ENCODE measurements around the gene XDH.

The XDH gene

DNA sequence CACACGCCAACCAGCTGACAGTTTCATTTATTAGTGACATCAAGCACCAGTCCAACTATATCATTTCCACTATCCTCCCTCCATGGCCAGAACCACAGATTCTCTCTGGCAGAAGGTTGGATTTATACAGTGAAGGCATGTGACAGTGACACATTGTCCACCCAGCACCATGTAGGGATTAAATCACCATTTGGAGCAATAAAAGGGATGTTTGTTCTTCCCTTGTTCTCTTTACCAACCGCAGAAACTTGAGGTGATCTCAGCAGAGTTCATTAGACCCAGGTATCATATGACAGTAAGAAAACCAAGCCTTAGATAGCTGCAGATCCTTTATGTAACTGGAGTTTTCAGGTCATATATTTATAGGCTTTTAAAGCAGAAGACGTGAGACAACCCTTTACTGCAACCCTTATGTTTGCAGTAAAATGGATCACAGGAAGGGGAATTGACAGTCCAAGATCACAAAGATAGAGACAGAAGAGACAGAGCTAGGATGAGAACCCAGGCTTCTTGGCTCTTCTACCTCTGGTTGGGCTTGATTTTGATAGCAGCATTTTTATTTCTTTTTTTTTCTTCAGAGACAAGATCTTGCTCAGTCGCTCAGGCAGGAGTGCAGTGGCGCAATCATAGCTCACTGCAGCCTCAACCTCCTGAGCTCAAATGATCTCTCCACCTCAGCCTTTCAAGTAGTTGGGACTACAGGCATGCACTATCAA, 80.1 kb downstream of the XDH start:
- in situ Hi-C loops (cut with HindIII; ENCODE audit: low sequenced_read_pairs) = no loop called here
- TF ChIP-seq, protein P1, sequence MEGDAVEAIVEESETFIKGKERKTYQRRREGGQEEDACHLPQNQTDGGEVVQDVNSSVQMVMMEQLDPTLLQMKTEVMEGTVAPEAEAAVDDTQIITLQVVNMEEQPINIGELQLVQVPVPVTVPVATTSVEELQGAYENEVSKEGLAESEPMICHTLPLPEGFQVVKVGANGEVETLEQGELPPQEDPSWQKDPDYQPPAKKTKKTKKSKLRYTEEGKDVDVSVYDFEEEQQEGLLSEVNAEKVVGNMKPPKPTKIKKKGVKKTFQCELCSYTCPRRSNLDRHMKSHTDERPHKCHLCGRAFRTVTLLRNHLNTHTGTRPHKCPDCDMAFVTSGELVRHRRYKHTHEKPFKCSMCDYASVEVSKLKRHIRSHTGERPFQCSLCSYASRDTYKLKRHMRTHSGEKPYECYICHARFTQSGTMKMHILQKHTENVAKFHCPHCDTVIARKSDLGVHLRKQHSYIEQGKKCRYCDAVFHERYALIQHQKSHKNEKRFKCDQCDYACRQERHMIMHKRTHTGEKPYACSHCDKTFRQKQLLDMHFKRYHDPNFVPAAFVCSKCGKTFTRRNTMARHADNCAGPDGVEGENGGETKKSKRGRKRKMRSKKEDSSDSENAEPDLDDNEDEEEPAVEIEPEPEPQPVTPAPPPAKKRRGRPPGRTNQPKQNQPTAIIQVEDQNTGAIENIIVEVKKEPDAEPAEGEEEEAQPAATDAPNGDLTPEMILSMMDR (IDR thresholded peaks at IDR 0.05; ENCODE audit: low read depth, low read length, missing control alignments) = no peak
- no peak overlapping the region for H3K4me3 ChIP-seq (ENCODE audit: low read depth, low read length)
- DNase-seq (ENCODE audit: low read depth) = no peak

DNA sequence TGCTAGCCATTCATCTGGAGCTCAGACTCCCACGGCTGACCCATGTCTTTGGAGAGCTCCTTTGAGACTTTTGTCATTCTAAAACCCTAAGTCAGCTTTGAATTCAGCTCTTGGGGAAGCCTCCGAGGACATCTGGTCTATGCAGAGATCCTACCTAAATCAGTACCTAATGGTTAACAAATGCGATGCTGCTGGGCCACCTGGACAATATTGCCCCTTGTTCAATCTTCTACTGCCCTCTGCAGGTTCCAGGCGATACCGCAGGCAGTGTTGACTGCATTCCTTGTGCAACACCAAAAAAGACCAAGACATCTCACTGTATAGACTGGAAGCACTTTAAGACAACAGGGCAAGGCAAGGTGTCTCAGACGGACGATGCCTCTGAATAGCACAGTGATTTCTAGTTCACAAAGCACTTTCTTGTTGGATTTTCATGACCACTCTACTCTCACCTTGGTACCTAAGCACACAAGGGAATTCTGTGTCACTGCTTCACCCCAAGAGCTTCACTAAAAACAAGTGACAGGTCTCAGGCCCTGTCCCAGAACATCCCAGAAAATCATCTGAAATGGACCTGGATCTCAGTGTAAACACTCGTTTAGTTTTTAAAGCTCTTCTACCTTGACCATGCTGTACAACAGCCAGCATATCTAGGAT, 80.9 kb downstream of the XDH start:
- TF ChIP-seq, protein P1 (IDR thresholded peaks at IDR 0.05; ENCODE audit: low read depth, low read length, missing control alignments) = peak; percentile 97
- in situ Hi-C loops (cut with HindIII; ENCODE audit: low sequenced_read_pairs) = no loop called here
- no peak overlapping the region for H3K4me3 ChIP-seq (ENCODE audit: low read depth, low read length)
- peak; percentile 70 for DNase-seq (ENCODE audit: low read depth)

DNA sequence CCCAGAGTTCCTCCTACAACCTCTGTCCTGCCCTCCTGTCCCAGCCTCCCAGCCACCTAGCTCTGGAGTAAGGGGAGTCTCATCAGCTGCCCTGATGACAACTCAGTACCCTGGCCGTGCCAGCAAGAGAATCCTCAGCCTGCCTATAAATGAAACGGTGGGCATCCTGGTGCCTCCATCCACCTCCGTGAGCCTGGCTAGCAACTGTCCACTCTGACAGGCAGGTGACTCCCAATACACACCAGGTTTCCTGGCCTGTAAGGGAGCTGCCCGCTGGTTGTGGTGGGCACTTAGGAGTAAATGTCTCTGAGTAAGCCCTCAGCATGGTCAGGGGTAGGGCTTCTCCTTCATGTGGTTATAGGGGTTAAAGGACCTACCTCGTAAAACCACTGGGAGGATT, 81.5 kb downstream of the XDH start:
- TF ChIP-seq, protein P1 (IDR thresholded peaks at IDR 0.05; ENCODE audit: low read depth, low read length, missing control alignments) = no peak
- in situ Hi-C loops (cut with HindIII; ENCODE audit: low sequenced_read_pairs) = no loop called here
- H3K4me3 ChIP-seq (ENCODE audit: low read depth, low read length) = no peak overlapping the region
- no peak for DNase-seq (ENCODE audit: low read depth)

DNA sequence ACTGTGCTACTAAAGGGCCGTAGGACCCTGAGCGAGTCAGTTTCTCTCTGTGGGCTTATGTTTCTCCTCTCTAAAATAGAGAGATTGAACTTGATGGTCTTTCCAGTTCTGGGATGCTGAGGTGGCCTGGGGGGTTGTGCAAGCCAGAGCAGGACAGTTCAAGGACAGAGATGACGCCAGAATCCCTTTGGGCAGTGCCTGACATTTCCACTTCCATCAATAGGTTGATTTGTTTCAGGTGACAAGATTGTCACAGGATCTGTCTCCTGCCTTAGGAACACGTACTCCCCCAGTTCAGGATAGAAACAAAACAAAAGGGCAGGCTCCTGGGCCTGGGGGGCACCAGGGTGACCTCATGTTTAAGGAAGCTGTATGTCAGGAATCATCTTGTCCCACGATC, 82.0 kb downstream of the XDH start:
- no peak for DNase-seq (ENCODE audit: low read depth)
- TF ChIP-seq, protein P1 (IDR thresholded peaks at IDR 0.05; ENCODE audit: low read depth, low read length, missing control alignments) = no peak
- in situ Hi-C loops (cut with HindIII; ENCODE audit: low sequenced_read_pairs) = no loop called here
- no peak overlapping the region for H3K4me3 ChIP-seq (ENCODE audit: low read depth, low read length)

DNA sequence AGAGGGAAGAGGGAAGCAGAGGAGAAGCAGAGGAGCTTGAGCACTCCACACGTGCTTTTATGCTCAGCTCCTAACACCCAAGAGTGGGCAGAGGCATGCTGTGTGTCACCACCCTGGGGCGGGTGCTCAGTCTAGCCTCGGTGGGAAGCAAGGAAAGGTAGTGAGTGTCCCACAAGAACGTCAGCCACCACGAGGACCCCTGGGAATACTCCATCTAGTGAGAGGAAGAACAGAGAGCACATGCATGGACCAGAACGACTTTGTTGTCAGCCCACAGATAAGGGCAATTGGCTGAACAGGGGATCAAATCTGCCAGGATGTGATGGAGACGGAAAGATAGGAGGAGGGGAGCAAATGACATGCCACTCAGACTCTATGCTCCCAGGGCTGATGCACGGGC, 83.4 kb downstream of the XDH start:
- H3K4me3 ChIP-seq (ENCODE audit: low read depth, low read length) = no peak overlapping the region
- TF ChIP-seq, protein P1 (IDR thresholded peaks at IDR 0.05; ENCODE audit: low read depth, low read length, missing control alignments) = no peak
- in situ Hi-C loops (cut with HindIII; ENCODE audit: low sequenced_read_pairs) = no loop called here
- DNase-seq (ENCODE audit: low read depth) = no peak

DNA sequence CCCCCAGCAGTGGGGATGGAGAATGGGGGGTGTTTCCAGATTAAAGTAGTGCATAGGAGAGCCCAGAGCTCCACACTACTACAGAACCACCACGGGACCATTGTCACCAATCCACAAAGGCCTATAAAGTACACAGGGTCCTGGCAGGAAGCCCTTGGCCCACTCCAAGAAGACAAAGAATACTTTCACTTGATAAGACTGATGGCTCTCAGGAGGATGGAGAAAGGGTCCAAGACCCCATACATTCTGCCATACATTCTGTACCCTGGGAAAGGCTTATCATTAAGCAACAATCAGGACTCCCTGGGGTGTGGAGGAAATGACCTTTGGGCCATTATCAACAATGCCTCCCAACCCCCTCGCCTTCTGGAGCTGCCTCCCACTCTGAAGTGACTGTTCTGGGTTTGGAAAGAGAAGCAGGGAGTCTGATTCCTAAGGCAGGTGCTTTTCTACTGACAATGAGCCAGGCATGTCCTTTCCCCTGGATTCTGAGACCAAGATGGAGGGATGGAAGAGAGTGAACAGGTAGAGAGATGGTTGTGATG, 85.4 kb downstream of the XDH start:
- in situ Hi-C loops (cut with HindIII; ENCODE audit: low sequenced_read_pairs) = no loop called here
- no peak for DNase-seq (ENCODE audit: low read depth)
- TF ChIP-seq, protein P1 (IDR thresholded peaks at IDR 0.05; ENCODE audit: low read depth, low read length, missing control alignments) = no peak
- H3K4me3 ChIP-seq (ENCODE audit: low read depth, low read length) = no peak overlapping the region

Data from astrocyte of the cerebellum (primary cell).